HG02763 (cell line): ENCODE results near the gene SLCO3A1.

Experiments used
- ATAC-seq: cut with Tn5 transposase; IDR thresholded peaks from one replicate; pipeline ENCODE4 v1.9.1; 2021; ENCODE audit warnings: mild to moderate bottlenecking, moderate library complexity; ENCODE audit not compliant: unreplicated experiment

Gene SLCO3A1

GRCh38 chr15:91860498-91860897 lies 7.0 kb downstream of the SLCO3A1 start:
- no peak for ATAC-seq

- ATAC-seq: no peak
Measured at GRCh38 chr15:91861223-91861622, 7.7 kb downstream of the SLCO3A1 start.

GRCh38 chr15:91862891-91863504 lies 9.5 kb downstream of the SLCO3A1 start:
- no peak for ATAC-seq

- ATAC-seq: no peak
Measured at GRCh38 chr15:91863621-91864255, 10.2 kb downstream of the SLCO3A1 start.

GRCh38 chr15:91864664-91865063 lies 11.2 kb downstream of the SLCO3A1 start:
- no peak for ATAC-seq

- ATAC-seq: no peak
Measured at GRCh38 chr15:91865486-91865885, 12.0 kb downstream of the SLCO3A1 start.

- ATAC-seq: no peak
Measured at GRCh38 chr15:91865950-91866349, 12.4 kb downstream of the SLCO3A1 start.

GRCh38 chr15:91866371-91866905 lies 12.9 kb downstream of the SLCO3A1 start:
- no peak for ATAC-seq

- ATAC-seq: no peak
Measured at GRCh38 chr15:91866971-91867372, 13.5 kb downstream of the SLCO3A1 start.

GRCh38 chr15:91867581-91868026 lies 14.1 kb downstream of the SLCO3A1 start:
- no peak for ATAC-seq

GRCh38 chr15:91870876-91871537 lies 17.5 kb downstream of the SLCO3A1 start:
- ATAC-seq: no peak

- no peak for ATAC-seq
Measured at GRCh38 chr15:91871837-91872236, 18.3 kb downstream of the SLCO3A1 start.

GRCh38 chr15:91872356-91873137 lies 19.0 kb downstream of the SLCO3A1 start:
- no peak for ATAC-seq

GRCh38 chr15:91873138-91873536 lies 19.6 kb downstream of the SLCO3A1 start:
- ATAC-seq: no peak

GRCh38 chr15:91874171-91874570 lies 20.7 kb downstream of the SLCO3A1 start:
- ATAC-seq: no peak

GRCh38 chr15:91874992-91875660 lies 21.6 kb downstream of the SLCO3A1 start:
- ATAC-seq: no peak

- no peak for ATAC-seq
Measured at GRCh38 chr15:91876187-91876586, 22.7 kb downstream of the SLCO3A1 start.

- ATAC-seq: no peak
Measured at GRCh38 chr15:91878319-91878870, 24.9 kb downstream of the SLCO3A1 start.

GRCh38 chr15:91879158-91879557 lies 25.6 kb downstream of the SLCO3A1 start:
- ATAC-seq: no peak

- ATAC-seq: no peak
Measured at GRCh38 chr15:91880373-91880772, 26.9 kb downstream of the SLCO3A1 start.
